ENCODE data around the gene ABCB8. TPM values are rescaled to one million over a fixed set of nuclear protein-coding genes. Genes with fewer than 3 reads are reported as not detected.

The ABCB8 gene
- total and polyA plus RNA-seq, 2 of the 4 experiments (the other 2 are of a cell fraction), result 16.3 to 26.8 TPM

- H3K18ac ChIP-seq (ENCODE audit: low read depth, low read length), result no peak overlapping the region
- no peak overlapping the region for H3K27ac ChIP-seq (ENCODE audit: insufficient read depth, low read length)
- H3K79me1 ChIP-seq (ENCODE audit: low read depth in 1 of 2, low read length in 2 of 2), result peaks cover 24 to 67% of the 10 kb centered on the region in 2 experiments
- no peak overlapping the region; a peak in 1 of 4 replicates for H4K8ac ChIP-seq (ENCODE audit: low read depth in 2 of 2, low read length in 2 of 2)
- no peak overlapping the region for H2BK20ac ChIP-seq (ENCODE audit: low read depth, low read length)
- peaks cover 42% of the 10 kb centered on the region for H3K4me1 ChIP-seq (ENCODE audit: control insufficient read depth, insufficient read depth, low read length)
- no peak overlapping the region for H2BK15ac ChIP-seq (ENCODE audit: low read depth, low read length)
- DNase-seq (peak; percentile 69), ATAC-seq (ENCODE audit: low read depth) (no peak)
- no TSS peak for BruUV-seq (replicated peaks)
- peak overlapping the region; percentile 42; the same call in 1 of the 2 replicates for H3K23ac ChIP-seq (ENCODE audit: low read depth, low read length)
- H4K5ac ChIP-seq (ENCODE audit: low read depth, low read length), result no peak overlapping the region
- peak overlapping the region; percentile 21 for H2BK5ac ChIP-seq (ENCODE audit: low read depth, low read length, poor library complexity, severe bottlenecking)
- H4K91ac ChIP-seq (ENCODE audit: insufficient read depth, low read depth, low read length), result no peak overlapping the region
- H2AK9ac ChIP-seq (replicated peaks; ENCODE audit: low read depth, low read length, poor library complexity), result peak overlapping the region; percentile 26
- H3K56ac ChIP-seq (ENCODE audit: extremely low read depth, insufficient read depth, low read length), result no peak overlapping the region
- no peaks in the 10 kb centered on the region for H3K9me3 ChIP-seq (ENCODE audit: control insufficient read depth, insufficient read depth, low read length)
- peaks cover 12% of the 10 kb centered on the region; the same call in 1 of the 2 replicates for H3K9me1 ChIP-seq (ENCODE audit: insufficient read depth, low read length)
- H3K4me2 ChIP-seq (ENCODE audit: low read depth, low read length), result peak overlapping the region; percentile 20; the same call in 1 of the 2 replicates
- H3K27me3 ChIP-seq (ENCODE audit: control insufficient read depth, insufficient read depth, low read length), result no peaks in the 10 kb centered on the region
- no peak overlapping the region for H3K9ac ChIP-seq (ENCODE audit: low read depth, low read length)
- peak overlapping the region; percentile 91 for H2AK5ac ChIP-seq (ENCODE audit: low read depth, low read length)
- ChIA-PET CTCF (no interaction called here), POLR2A (ENCODE audit: unreplicated experiment) (no interaction called here)
- intact Hi-C loops (cut with micrococcal nuclease) (no loop called here), in situ Hi-C loops (cut with MboI; ENCODE audit: low sequenced_read_pairs) (no loop called here), dilution Hi-C loops (cut with HindIII; ENCODE audit: low sequenced_read_pairs, unreplicated experiment) (no loop called here)
- H3K14ac ChIP-seq (replicated peaks; ENCODE audit: low read depth, low read length), result no peak overlapping the region
- H3K36me3 ChIP-seq (ENCODE audit: control insufficient read depth, insufficient read depth, low read length), result peaks cover 36% of the 10 kb centered on the region
- peak overlapping the region; percentile 36 for H3K4ac ChIP-seq (ENCODE audit: low read depth, low read length)
- H4K20me1 ChIP-seq (ENCODE audit: insufficient read depth, low read length), result peaks cover 32% of the 10 kb centered on the region
- H2AFZ ChIP-seq (replicated peaks; ENCODE audit: low read length, poor library complexity), result peak overlapping the region; percentile 62
- no peak overlapping the region for H3K4me3 ChIP-seq (ENCODE audit: insufficient read depth, low read depth, low read length)
- WGBS, 2 experiments (ENCODE audit: extremely low coverage in 2 of 2, insufficient read length in 1 of 2), result no CpG with 5 or more reads among the region's 11 CpGs
- no peak overlapping the region for H2BK120ac ChIP-seq (ENCODE audit: low read depth, low read length)
- TF ChIP-seq MAZ (IDR thresholded peaks at IDR 0.05; ENCODE audit: borderline replicate concordance, low read depth, low read length), result no peak
- no peak for TF ChIP-seq MAFK (IDR thresholded peaks at IDR 0.05; ENCODE audit: low read depth, low read length)
- no peak for TF ChIP-seq ELK1 (IDR thresholded peaks at IDR 0.05; ENCODE audit: borderline replicate concordance, low read depth, low read length)
- TF ChIP-seq USF2 (IDR thresholded peaks at IDR 0.05; ENCODE audit: low read depth, low read length), result no peak
- no peak for TF ChIP-seq NFE2L2 (IDR thresholded peaks at IDR 0.05; ENCODE audit: low read depth, low read length)
- no peak for TF ChIP-seq MXI1 (IDR thresholded peaks at IDR 0.05; ENCODE audit: borderline replicate concordance, low read depth, low read length)
Measured at GRCh38 chr7:151063212-151063561, 34.9 kb downstream of the ABCB8 start.
